Muscle layer of colon (tissue), 2 donors: ENCODE results near the gene MMP14.
"Not testable (repeated sequence)": the region's sequence is repeated elsewhere in the genome, so short reads cannot be mapped to it uniquely, and the experiment has no call there.

Experiments used
- H3K27ac ChIP-seq: one replicate; pipeline ENCODE4 v1.7.0; 2013; ENCODE audit warnings: low read depth, mild to moderate bottlenecking, low read length, moderate library complexity
- H3K27me3 ChIP-seq, 2 donors: one replicate each; pipeline ENCODE4 v1.7.0; 2013; ENCODE audit warnings: low read length in 2 of 2, mild to moderate bottlenecking in 2 of 2; ENCODE audit not compliant: insufficient read depth in 2 of 2, control insufficient read depth in 1 of 2
- H3K36me3 ChIP-seq: one replicate; pipeline ENCODE4 v1.7.0; 2013; ENCODE audit warnings: mild to moderate bottlenecking, low read length; ENCODE audit not compliant: insufficient read depth
- H3K4me1 ChIP-seq: one replicate; pipeline ENCODE4 v1.7.0; 2013; ENCODE audit warnings: mild to moderate bottlenecking, low read length; ENCODE audit not compliant: insufficient read depth
- H3K4me3 ChIP-seq, 2 donors: one replicate each; pipeline ENCODE4 v1.7.0; 2013; ENCODE audit warnings: low read length in 2 of 2, low read depth in 1 of 2, mild to moderate bottlenecking in 1 of 2, moderate library complexity in 1 of 2
- H3K9ac ChIP-seq: one replicate; pipeline ENCODE4 v1.7.0; 2013; ENCODE audit warnings: low read length
- H3K9me3 ChIP-seq: one replicate; pipeline ENCODE4 v1.7.0; 2013; ENCODE audit warnings: mild to moderate bottlenecking, low read length
- donor health status: abdominal sarcoma.
- donor health status: Adenocarcinoma of cecum.

MMP14 gene

GRCh38 chr14:22819151-22819988 lies 17.0 kb upstream of the MMP14 start:
- Histone ChIP-seq H3K9ac (no peak overlapping the region), H3K4me3 (peak overlapping the region in 1 of 2 donors; percentile 35), H3K27ac (peak overlapping the region; percentile 52), H3K36me3 (no peaks in the 10 kb centered on the region), H3K27me3 (no peaks in the 10 kb centered on the region), H3K9me3 (no peaks in the 10 kb centered on the region), H3K4me1 (peaks cover 22% of the 10 kb centered on the region)

- Histone ChIP-seq H3K27ac (no peak overlapping the region), H3K9me3 (no peaks in the 10 kb centered on the region), H3K36me3 (no peaks in the 10 kb centered on the region), H3K9ac (no peak overlapping the region), H3K27me3 (no peaks in the 10 kb centered on the region), H3K4me3 (no peak overlapping the region), H3K4me1 (peaks cover 22% of the 10 kb centered on the region)
These were observed 15.7 kb upstream of the MMP14 start for GRCh38 chr14:22820731-22821130.

GRCh38 chr14:22821193-22822015 lies 15.0 kb upstream of the MMP14 start:
- Histone ChIP-seq H3K27me3 (no peaks in the 10 kb centered on the region), H3K9ac (no peak overlapping the region), H3K4me3 (no peak overlapping the region), H3K36me3 (no peaks in the 10 kb centered on the region), H3K9me3 (no peaks in the 10 kb centered on the region), H3K27ac (no peak overlapping the region), H3K4me1 (peaks cover 22% of the 10 kb centered on the region)

- peak overlapping the region; percentile 41 to 67 for H3K4me3 ChIP-seq
- peak overlapping the region; percentile 49 for H3K9ac ChIP-seq
- H3K36me3 ChIP-seq, result no peaks in the 10 kb centered on the region
- H3K27me3 ChIP-seq, result no peaks in the 10 kb centered on the region
- no peaks in the 10 kb centered on the region for H3K9me3 ChIP-seq
- H3K27ac ChIP-seq, result peak overlapping the region; percentile 90
- H3K4me1 ChIP-seq, result peaks cover 22% of the 10 kb centered on the region
These were observed 14.3 kb upstream of the MMP14 start for GRCh38 chr14:22822016-22822570.

GRCh38 chr14:22822571-22823098 lies 13.8 kb upstream of the MMP14 start:
- H3K4me3 ChIP-seq, result peak overlapping the region; percentile 41 to 67
- peaks cover 22% of the 10 kb centered on the region for H3K4me1 ChIP-seq
- H3K27ac ChIP-seq, result peak overlapping the region; percentile 90
- H3K27me3 ChIP-seq, result no peaks in the 10 kb centered on the region
- no peaks in the 10 kb centered on the region for H3K9me3 ChIP-seq
- no peaks in the 10 kb centered on the region for H3K36me3 ChIP-seq
- peak overlapping the region; percentile 49 for H3K9ac ChIP-seq

- Histone ChIP-seq H3K27me3 (no peaks in the 10 kb centered on the region), H3K36me3 (no peaks in the 10 kb centered on the region), H3K4me3 (no peak overlapping the region), H3K4me1 (peaks cover 12% of the 10 kb centered on the region), H3K9ac (no peak overlapping the region), H3K27ac (no peak overlapping the region), H3K9me3 (no peaks in the 10 kb centered on the region)
These were observed 11.6 kb upstream of the MMP14 start for GRCh38 chr14:22824711-22825359.

- not testable (repeated sequence) for H3K36me3 ChIP-seq, H3K4me1 ChIP-seq, H3K9me3 ChIP-seq, H3K9ac ChIP-seq, H3K27me3 ChIP-seq
- Histone ChIP-seq H3K4me3 (peak overlapping the region; percentile 63 to 82), H3K27ac (peak overlapping the region; percentile 74)
These were observed 7.2 kb upstream of the MMP14 start for GRCh38 chr14:22829076-22829660.

GRCh38 chr14:22829661-22830442 lies 6.5 kb upstream of the MMP14 start, which contains the start of gene MRPL52:
Gene MRPL52 (plus strand): TSS chr14:22829887. CDS start chr14:22829913, 26 bp downstream.
- Histone ChIP-seq H3K27me3 (no peaks in the 10 kb centered on the region), H3K9ac (peak within 1 kb of the TSS; percentile 52), H3K4me1 (peaks cover 8% of the 10 kb centered on the region), H3K4me3 (peak within 1 kb of the TSS; percentile 63 to 82), H3K36me3 (peaks cover 7% of the 10 kb centered on the region), H3K27ac (peak within 1 kb of the TSS; percentile 74), H3K9me3 (no peaks in the 10 kb centered on the region)

- Histone ChIP-seq H3K9me3 (no peaks in the 10 kb centered on the region), H3K9ac (no peak overlapping the region), H3K27me3 (no peaks in the 10 kb centered on the region), H3K4me1 (peaks cover 9% of the 10 kb centered on the region), H3K27ac (no peak overlapping the region), H3K4me3 (peak overlapping the region; percentile 63 to 82), H3K36me3 (peaks cover 7% of the 10 kb centered on the region)
These were observed 5.9 kb upstream of the MMP14 start for GRCh38 chr14:22830443-22831010.

GRCh38 chr14:22835505-22835904 lies 880 bp upstream of the MMP14 start:
- no peak overlapping the region for H3K4me3 ChIP-seq
- peak overlapping the region; percentile 86 for H3K27ac ChIP-seq
- H3K27me3 ChIP-seq, result no peaks in the 10 kb centered on the region
- peak overlapping the region; percentile 89 for H3K9ac ChIP-seq
- no peaks in the 10 kb centered on the region for H3K9me3 ChIP-seq
- H3K4me1 ChIP-seq, result peaks cover 25% of the 10 kb centered on the region
- H3K36me3 ChIP-seq, result peaks cover 12% of the 10 kb centered on the region
